GM19043 (cell line): ENCODE data around the gene ARFGAP1.
"Not testable (repeated sequence)": the region's sequence is repeated elsewhere in the genome, so short reads cannot be mapped to it uniquely, and the experiment has no call there.

Experiments used
- ATAC-seq: cut with Tn5 transposase; IDR thresholded peaks from one replicate; pipeline ENCODE4 v1.9.1; 2021; ENCODE audit warnings: low read depth; ENCODE audit not compliant: unreplicated experiment

The ARFGAP1 gene

GRCh38 chr20:63305933-63306672 is 33.5 kb downstream of the ARFGAP1 start:
- not testable (repeated sequence) for ATAC-seq

DNA sequence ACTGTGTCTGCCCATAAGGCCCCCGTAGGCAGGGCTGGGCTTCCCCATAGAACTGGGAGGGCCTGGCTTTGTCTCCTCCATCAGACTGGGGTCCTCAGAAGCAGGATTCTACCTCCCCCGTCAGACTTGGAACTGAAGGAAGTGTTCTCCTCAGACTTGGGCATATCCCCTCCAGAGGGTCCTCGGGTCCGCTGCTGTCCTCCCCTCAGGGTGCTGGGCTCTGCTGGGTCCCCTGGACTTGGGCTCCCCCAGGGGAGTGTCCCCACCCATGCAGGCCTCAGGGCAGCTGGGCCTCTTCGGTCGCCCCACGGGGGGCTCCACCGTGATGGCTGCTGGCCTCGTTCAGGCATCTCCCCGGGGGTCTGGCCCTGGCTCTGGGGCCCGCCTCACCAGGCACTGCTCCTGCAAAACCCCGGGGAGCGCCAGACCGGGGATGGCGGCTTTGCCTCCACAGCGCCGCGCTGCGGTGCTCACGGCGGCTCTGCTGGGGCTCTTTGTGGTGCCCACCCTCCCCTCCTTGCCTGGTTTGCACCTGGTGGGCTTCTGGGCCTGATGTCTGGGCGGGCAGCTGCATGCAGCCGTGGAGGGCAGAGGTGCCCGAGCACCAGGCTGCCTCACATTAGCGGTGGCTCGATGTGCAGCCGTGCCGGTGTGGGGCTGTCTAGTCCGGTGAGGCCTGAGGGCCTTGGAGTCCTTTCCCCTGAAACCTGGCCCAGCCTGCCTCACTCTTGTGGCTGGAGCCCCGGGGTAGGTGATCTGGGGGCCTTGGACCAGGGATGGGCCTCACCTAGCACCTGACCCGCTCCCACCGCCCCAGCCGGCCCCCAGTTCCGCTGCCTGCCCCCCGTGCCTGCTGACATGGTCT is 34.3 kb downstream of the ARFGAP1 start:
- no peak for ATAC-seq

DNA sequence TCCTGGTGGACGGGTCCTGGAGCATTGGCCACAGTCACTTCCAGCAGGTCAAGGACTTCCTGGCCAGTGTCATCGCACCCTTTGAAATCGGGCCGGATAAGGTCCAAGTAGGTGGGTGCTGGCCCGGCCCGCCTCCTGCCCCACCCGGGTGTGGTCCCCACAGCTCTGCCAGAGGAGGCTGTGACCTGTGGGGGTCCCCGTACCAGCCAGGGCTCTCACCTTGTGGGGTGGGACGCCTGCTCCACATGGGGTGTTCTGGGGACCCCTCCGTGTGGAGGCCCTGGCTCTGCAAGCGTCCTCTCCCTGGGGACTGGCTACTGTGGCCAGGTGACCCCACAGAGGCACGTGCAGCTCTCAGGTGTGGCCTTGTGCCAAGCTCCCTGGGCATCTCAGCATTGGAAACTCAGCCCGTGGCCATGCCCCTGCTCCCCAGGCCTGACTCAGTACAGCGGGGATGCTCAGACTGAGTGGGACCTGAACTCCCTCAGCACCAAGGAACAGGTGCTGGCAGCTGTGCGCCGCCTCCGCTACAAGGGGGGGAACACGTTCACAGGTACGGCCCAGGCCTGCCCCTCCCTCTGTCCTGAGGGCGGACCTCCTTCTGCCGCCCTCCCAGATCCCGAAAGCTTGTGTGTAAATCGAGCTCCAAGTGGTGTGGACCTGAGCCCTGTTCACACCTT is 35.1 kb downstream of the ARFGAP1 start:
- no peak for ATAC-seq

DNA sequence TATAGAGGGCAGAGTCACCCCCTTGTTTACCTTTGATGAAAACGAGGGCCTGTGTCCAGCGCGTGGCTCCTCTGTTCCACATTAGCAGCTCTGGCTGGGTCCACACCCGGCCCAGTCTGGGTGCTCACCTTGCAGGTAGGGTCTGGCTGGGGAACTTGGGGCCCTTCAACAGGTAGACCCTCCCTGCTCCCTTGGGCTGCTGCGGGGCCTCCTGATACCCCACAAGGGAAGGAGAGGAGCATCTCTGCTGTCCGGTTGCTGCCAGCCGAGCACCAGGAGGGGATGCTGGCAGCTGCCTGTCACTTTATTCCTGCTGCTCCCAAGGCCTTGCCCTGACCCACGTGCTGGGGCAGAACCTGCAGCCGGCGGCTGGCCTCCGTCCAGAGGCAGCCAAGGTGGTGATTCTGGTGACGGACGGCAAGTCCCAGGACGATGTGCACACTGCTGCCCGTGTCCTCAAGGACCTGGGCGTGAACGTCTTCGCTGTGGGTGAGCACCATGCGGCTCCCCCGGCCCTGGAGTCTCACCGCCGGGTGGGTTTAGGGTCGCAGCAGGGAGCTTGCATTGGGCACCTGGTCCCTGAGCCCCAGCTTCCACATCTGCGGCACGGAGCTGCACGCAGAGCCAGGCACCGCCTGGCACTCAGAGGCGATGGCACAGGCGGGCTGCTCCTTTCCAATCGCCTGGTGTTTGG is 35.8 kb downstream of the ARFGAP1 start:
- no peak for ATAC-seq

- ATAC-seq = no peak
Observed at GRCh38 chr20:63309261-63310071, 36.9 kb downstream of the ARFGAP1 start.

GRCh38 chr20:63310265-63310991 is 37.8 kb downstream of the ARFGAP1 start:
- no peak for ATAC-seq

DNA sequence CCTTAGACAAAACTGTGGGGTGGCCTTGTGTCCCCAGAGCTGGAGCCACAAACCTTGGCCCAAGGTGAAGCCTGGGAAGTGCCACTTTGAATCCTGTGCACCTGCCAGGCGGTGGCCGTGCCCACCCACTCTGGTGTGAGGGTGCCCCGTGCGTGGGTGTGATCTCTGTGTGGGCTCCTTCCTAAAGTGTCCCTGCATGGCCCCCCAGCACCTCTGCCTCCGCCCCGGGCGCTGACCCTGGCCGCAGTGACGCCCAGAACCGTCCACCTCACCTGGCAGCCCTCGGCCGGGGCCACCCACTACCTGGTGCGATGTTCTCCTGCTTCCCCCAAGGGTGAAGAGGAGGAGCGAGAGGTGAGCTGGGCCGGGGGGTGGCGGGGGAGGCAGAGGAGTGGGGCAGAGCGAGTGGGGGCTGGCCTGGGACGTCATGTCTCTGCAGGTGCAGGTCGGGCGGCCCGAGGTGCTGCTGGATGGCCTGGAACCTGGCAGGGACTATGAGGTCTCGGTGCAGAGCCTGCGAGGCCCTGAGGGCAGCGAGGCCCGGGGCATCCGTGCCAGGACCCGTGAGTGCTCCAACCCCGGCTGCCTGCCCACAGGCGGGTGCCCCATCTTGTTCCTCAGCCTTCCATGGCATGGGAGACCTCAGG is 38.7 kb downstream of the ARFGAP1 start:
- ATAC-seq = no peak

GRCh38 chr20:63311833-63312243 is 39.2 kb downstream of the ARFGAP1 start:
- ATAC-seq = no peak

DNA sequence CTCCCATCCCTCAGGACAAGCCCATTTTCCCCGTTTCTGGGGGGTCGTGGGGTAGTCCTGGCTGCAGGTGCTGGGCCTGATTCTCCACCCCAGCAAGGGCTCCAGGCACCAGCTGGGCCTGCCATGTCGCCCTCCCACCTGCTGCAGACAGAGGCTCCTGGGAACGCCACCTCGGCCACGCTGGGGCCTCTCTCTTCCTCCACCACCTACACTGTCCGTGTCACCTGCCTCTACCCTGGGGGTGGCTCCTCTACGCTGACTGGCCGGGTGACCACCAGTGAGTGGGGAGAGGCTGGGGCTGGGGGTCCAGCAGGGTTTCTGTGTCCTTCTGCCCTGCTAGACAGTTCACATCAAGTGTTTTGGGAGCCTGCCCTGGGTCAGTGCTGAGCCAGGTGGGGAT is 39.7 kb downstream of the ARFGAP1 start:
- no peak for ATAC-seq

DNA sequence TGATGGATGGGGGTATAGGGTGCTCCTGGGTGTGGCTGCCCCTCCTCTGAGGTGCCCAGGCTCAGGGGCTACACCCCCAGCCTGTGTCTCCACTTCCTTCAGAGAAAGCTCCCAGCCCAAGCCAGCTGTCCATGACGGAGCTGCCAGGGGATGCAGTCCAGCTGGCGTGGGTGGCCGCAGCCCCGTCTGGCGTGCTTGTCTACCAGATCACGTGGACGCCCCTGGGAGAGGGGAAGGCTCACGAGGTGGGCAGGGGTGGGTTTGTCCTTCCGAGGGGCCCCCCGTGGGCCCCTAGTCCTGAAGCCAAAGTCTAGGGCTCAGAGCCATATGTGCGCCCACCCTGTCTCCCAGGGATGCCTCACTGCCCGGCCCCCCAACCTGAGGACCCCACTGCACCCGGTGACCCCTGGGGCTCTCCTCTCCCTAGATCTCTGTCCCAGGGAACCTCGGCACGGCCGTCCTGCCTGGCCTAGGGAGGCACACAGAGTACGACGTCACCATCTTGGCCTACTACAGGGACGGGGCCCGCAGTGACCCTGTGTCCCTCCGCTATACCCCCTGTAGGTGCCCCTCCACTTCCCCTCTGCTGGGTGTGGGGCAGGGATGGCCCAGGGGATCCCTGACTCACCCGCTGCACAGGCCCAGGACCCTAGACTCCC is 40.2 kb downstream of the ARFGAP1 start:
- ATAC-seq = no peak

DNA sequence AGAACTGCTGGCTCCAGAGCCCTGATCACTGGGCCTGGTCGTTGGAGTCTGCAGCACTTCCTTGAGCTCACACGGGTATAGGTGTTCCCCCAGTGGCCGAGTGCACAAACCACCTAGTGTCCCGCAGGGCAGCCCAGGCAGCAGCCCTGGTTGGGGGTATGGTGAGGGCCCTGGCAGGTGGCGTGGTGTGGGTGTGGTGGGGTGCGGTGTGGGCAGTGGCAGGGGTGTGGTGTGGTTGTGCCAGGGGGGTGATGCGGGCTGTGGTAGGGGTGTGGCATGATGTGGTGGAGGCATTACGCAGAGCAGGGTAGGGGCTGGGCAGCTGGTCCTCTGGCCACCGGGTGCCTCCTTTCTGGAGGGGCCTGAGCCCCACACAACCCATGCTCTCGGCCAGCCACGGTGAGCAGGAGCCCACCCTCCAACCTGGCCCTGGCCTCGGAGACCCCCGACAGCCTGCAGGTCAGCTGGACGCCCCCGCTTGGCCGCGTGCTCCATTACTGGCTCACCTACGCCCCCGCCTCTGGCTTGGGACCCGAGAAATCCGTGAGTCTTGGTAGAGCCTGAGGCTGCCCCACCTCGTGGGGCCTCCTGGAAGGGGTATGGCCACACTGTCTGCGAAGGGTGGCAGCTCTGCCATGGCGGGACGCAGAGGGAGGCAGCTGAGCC is 40.9 kb downstream of the ARFGAP1 start:
- no peak for ATAC-seq

- ATAC-seq = no peak
Observed at GRCh38 chr20:63314015-63314471, 41.4 kb downstream of the ARFGAP1 start.

- no peak for ATAC-seq
Observed at GRCh38 chr20:63314566-63315239, 42.1 kb downstream of the ARFGAP1 start.

- no peak for ATAC-seq
Observed at GRCh38 chr20:63315240-63315689, 42.7 kb downstream of the ARFGAP1 start.

DNA sequence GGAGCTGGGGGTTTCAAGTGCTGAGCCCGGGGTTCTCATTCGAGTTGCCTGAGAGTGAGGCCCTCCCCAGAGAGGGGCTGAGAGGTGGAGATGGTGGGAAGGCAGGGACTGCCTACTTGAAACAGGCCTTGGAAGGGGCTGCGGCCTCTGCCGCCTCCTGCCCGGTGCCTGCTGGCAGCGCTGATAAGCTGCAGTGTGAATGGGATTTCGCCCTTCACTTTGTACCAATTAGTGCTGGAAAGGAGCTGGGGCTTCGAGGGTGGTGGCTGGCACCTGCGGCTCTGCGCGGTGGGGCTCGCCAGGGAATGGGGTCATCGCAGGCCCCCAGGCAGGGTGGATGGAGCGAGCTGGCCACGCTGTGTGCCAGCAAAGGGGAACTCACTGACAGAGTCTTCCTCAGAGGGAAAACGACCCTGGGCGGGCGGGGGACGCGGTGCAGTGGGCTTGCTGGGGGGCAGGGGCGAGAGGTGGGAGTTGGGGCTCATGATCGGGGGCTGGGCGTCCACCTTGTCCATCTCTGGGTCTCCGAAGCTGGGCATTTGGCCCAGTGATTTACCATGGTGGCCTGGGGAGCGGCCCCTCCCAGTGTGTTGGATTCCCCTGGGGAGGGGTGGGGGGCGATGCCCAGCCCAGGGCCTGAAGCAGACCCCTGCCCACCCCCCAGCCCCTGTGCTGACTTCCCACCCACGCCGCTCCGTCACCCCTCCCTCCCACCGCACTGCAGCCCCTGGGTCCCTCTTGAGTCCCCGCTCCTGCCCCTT is 43.3 kb downstream of the ARFGAP1 start:
- no peak for ATAC-seq

- ATAC-seq = no peak
Observed at GRCh38 chr20:63316502-63316921, 43.9 kb downstream of the ARFGAP1 start.
